Measurements from ENCODE around the gene RERE. TPM values are rescaled to one million over a fixed set of nuclear protein-coding genes. Genes with fewer than 3 reads are reported as not detected.

RERE gene
- total RNA-seq, 1 donor: 27.0 TPM

DNA sequence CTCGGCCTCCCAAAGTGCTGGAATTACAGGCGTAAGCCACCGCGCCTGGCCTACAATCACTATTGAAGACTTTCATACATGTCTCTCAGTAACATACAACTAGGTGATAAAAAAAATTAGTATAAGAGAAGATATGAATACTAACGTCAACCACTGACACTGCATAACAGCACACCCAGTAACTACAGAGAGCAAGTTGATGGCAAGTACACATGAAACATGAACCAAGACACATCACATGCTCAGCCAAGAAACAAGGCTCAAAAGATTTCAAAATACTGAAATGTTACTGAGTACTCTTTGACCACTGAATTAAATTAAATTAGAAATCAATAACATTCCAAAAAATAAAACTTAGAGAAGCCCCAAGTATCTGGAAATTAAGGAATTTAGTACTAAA is 331.4 kb downstream of the RERE start:
- no peak overlapping the region for H3K4me3 ChIP-seq (ENCODE audit: low read depth, low read length)
- DNase-seq (ENCODE audit: low read depth): no peak
- TF ChIP-seq, protein P1, sequence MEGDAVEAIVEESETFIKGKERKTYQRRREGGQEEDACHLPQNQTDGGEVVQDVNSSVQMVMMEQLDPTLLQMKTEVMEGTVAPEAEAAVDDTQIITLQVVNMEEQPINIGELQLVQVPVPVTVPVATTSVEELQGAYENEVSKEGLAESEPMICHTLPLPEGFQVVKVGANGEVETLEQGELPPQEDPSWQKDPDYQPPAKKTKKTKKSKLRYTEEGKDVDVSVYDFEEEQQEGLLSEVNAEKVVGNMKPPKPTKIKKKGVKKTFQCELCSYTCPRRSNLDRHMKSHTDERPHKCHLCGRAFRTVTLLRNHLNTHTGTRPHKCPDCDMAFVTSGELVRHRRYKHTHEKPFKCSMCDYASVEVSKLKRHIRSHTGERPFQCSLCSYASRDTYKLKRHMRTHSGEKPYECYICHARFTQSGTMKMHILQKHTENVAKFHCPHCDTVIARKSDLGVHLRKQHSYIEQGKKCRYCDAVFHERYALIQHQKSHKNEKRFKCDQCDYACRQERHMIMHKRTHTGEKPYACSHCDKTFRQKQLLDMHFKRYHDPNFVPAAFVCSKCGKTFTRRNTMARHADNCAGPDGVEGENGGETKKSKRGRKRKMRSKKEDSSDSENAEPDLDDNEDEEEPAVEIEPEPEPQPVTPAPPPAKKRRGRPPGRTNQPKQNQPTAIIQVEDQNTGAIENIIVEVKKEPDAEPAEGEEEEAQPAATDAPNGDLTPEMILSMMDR (IDR thresholded peaks at IDR 0.05; ENCODE audit: insufficient read depth, low read length): no peak

DNA sequence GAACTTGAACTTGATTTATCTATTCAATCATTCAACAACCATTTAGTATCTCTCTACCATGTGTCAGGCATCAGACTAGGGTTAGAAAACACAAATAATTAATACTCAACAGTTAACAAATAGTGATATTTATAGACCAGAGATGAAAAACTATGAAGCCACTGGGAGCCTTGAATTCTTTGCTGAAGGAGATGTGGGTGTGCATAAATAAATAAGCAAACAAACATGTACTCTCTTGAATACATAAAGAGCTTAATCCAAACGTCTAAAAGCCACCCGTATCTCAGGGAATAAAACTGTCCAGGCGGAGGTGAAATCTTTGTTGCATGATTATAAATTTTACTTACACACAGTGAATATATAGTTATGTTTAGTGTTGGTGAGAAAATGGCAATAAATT is 333.9 kb downstream of the RERE start:
- DNase-seq (ENCODE audit: low read depth): no peak
- TF ChIP-seq, protein P1 (IDR thresholded peaks at IDR 0.05; ENCODE audit: insufficient read depth, low read length): no peak
- H3K4me3 ChIP-seq (ENCODE audit: low read depth, low read length): no peak overlapping the region

DNA sequence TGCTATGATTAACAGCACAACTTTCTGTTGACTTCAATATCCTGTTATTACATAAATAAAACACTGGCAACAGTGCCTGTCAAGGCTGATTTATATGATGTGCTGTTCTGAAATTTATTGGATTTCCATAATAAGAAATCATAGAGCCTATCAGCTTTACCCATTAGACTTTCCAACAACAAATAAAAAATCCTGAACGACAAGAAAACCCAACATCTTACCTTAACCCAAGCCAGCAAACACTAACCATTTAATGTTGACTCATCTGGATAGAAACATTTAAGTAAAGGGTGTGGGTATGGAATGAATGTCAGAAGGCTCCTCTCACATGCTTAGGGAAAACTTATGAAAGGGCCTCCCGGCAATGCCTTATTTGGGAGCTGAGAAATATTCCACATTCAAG is 334.5 kb downstream of the RERE start:
- TF ChIP-seq, protein P1 (IDR thresholded peaks at IDR 0.05; ENCODE audit: insufficient read depth, low read length): no peak
- H3K4me3 ChIP-seq (ENCODE audit: low read depth, low read length): no peak overlapping the region
- peak; percentile 52 for DNase-seq (ENCODE audit: low read depth)

GRCh38 chr1:8481650-8482380 is 335.6 kb downstream of the RERE start:
- DNase-seq (ENCODE audit: low read depth): peak; percentile 43
- H3K4me3 ChIP-seq (ENCODE audit: low read depth, low read length): no peak overlapping the region
- TF ChIP-seq, protein P1 (IDR thresholded peaks at IDR 0.05; ENCODE audit: insufficient read depth, low read length): no peak

- TF ChIP-seq, protein P1 (IDR thresholded peaks at IDR 0.05; ENCODE audit: insufficient read depth, low read length): no peak
- no peak for DNase-seq (ENCODE audit: low read depth)
- H3K4me3 ChIP-seq (ENCODE audit: low read depth, low read length): no peak overlapping the region
Observed at GRCh38 chr1:8478566-8478965, 338.9 kb downstream of the RERE start.

DNA sequence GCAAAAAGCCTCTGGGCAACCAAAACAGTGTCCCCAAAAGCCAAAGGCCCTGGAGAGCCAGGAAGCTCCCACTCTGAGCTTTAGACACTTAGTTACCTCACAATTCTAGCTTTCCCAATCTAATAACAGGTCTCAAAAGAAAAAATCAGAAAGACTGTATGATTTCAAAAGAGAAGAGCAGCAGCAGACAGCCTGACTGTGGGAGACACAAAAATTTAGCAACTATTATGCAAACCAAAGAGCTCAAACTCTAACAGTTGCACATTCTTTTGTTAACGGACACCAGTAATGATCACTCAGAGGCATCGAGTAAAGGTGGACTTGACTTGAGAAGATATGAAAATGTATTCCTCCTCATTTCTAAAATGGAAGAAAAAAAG is 339.5 kb downstream of the RERE start:
- TF ChIP-seq, protein P1 (IDR thresholded peaks at IDR 0.05; ENCODE audit: insufficient read depth, low read length): no peak
- DNase-seq (ENCODE audit: low read depth): no peak
- H3K4me3 ChIP-seq (ENCODE audit: low read depth, low read length): no peak overlapping the region

Data from fibroblast of the aortic adventitia (primary cell).